GM12891 (cell line): Measurements from ENCODE around the gene MAD2L2.

Experiments
- POLR2AphosphoS5 ChIP-seq: IDR thresholded peaks from 2 replicates; pipeline ENCODE4 v1.6.1; 2011; ENCODE audit warnings: low read depth, low read length, control low read depth
- TAF1 ChIP-seq: IDR thresholded peaks from 2 replicates; pipeline ENCODE4 v1.6.1; 2011; ENCODE audit warnings: low read depth, low read length, control low read depth

DNA sequence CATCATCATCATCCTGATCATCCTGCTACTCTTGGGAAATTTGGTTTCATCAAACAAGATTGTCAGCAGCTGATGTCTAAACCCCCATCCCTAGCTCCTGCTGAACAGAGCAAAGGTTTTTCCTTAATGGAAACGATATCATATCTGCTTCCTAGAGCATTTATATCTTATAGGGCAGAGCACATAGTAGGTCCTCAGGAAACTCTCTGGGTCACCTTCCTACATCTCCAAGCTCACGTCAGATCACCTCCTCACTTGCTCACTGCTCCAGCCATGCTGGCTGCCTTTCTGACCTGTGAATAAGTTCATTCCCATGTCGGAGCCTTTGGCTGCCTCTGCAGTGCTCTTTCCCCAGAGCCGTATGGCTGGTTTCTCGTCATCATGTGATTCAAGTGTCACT is 37.2 kb downstream of the MAD2L2 start:
- TF ChIP-seq POLR2AphosphoS5 (no peak), TAF1 (no peak)
